HCT116 (cell line): ENCODE measurements around the gene GRK5. TPM values are rescaled to one million over a fixed set of nuclear protein-coding genes. Genes with fewer than 3 reads are reported as not detected.

Source experiments
- ATAC-seq: fragments of 200-7000 bp; cut with Tn5 transposase; 2 replicates; pipeline ENCODE4 v1.9.1; 2020; ENCODE audit warnings: mild to moderate bottlenecking, moderate library complexity
- BruUV-seq: library from RNA; stranded (reverse); fragments of 400-500 nt; replicated peaks from 2 replicates; lab custom pipeline; 2021; lab: Mats Ljungman, UMichigan
- CTCF ChIA-PET: fragments of 300-600 bp; sonication (Branson Sonifier 250); formaldehyde crosslinking; loops from one replicate; lab custom pipeline; 2021; ENCODE audit warnings: antibody characterized with exemption; lab: Charles Lee
- POLR2A ChIA-PET: fragments of 300-600, 350-600 bp; sonication (Branson Sonifier 250); formaldehyde crosslinking; loops from one replicate; lab custom pipeline; 2021; ENCODE audit warnings: antibody characterized with exemption; lab: Charles Lee
- RAD21 ChIA-PET, 2 experiments: fragments of 300-600 bp; sonication (Branson Sonifier 250); formaldehyde crosslinking; loops; one replicate each; lab custom pipeline; 2023; ENCODE audit warnings: low total read pairs in 2 of 2; ENCODE audit not compliant: uncharacterized antibody in 2 of 2, unreplicated experiment in 2 of 2, low non-redundant PET in 1 of 2; lab: Charles Lee
- DNase-seq: peaks from one replicate; pipeline ENCODE4 v3.0.0-alpha.2; 2010; ENCODE audit warnings: low read depth, low spot score
- H2AFZ ChIP-seq: fragments of 200-600 bp; shearing (Covaris generic), sonication (generic); 2 replicates; pipeline ENCODE4 v1.6.1; 2017; ENCODE audit warnings: low read depth, mixed run types, mixed read lengths, antibody characterized with exemption, low read length; ENCODE audit not compliant: poor library complexity, severe bottlenecking
- H3K27ac ChIP-seq: 2 replicates; pipeline ENCODE4 v1.5.1; 2012; ENCODE audit warnings: low read depth, low read length
- H3K27me3 ChIP-seq: fragments of 200-600 bp; sonication (generic); 2 replicates; pipeline ENCODE4 v1.6.1; 2016; ENCODE audit warnings: mixed run types, low read length, mixed read lengths; ENCODE audit not compliant: insufficient read depth
- H3K36me3 ChIP-seq, 2 experiments: fragments of 200-500 bp in 1 of 2; fragments of 200-600 bp in 1 of 2; sonication (Bioruptor generic) in 1 of 2; sonication (generic) in 1 of 2; 2 replicates each; pipeline versions ENCODE4 v1.5.1 to v1.6.1; 2014 to 2016; ENCODE audit warnings: low read length in 2 of 2, inconsistent platforms in 1 of 2, mixed read lengths in 1 of 2, mixed run types in 1 of 2; ENCODE audit not compliant: insufficient read depth in 2 of 2, control insufficient read depth in 1 of 2
- H3K4me1 ChIP-seq, 2 experiments: fragments of 200-600 bp in 1 of 2; sonication (generic) in 1 of 2; 2 replicates each; pipeline versions ENCODE4 v1.5.1 to v1.6.1; 2012 to 2017; ENCODE audit warnings: low read length in 2 of 2, inconsistent platforms in 1 of 2, mild to moderate bottlenecking in 1 of 2, mixed read lengths in 1 of 2, mixed run types in 1 of 2, moderate library complexity in 1 of 2; ENCODE audit not compliant: insufficient read depth in 2 of 2, control insufficient read depth in 1 of 2
- H3K4me2 ChIP-seq: fragments of 200-600 bp; sonication (generic); 2 replicates; pipeline ENCODE4 v1.6.1; 2017; ENCODE audit warnings: mixed run types, low read length, mixed read lengths
- H3K4me3 ChIP-seq, 2 experiments: fragments of 200-600 bp in 1 of 2; sonication (generic) in 1 of 2; replicated peaks in 1 of 2; 2 replicates each; pipeline ENCODE4 v1.5.1; 2011 to 2016; ENCODE audit warnings: low read length in 2 of 2, control low read depth in 1 of 2, low read depth in 1 of 2, mild to moderate bottlenecking in 1 of 2, mixed read lengths in 1 of 2, mixed run types in 1 of 2
- H3K79me2 ChIP-seq: fragments of 200-600 bp; sonication (generic); 2 replicates; pipeline ENCODE4 v1.6.1; 2017; ENCODE audit warnings: mild to moderate bottlenecking, mixed run types, low read length, moderate library complexity, mixed read lengths; ENCODE audit not compliant: insufficient read depth
- H3K9ac ChIP-seq: fragments of 200-600 bp; sonication (generic); 2 replicates; pipeline ENCODE4 v1.6.1; 2016; ENCODE audit warnings: low read length, mixed read lengths
- H3K9me2 ChIP-seq: fragments of 200-600 bp; sonication (generic), shearing (Covaris generic); 2 replicates; pipeline ENCODE4 v1.6.1; 2017; ENCODE audit warnings: mixed run types, mild to moderate bottlenecking, moderate library complexity; ENCODE audit not compliant: insufficient read depth
- H3K9me3 ChIP-seq, 2 experiments: fragments of 200-500 bp in 1 of 2; fragments of 200-600 bp in 1 of 2; sonication (Bioruptor generic) in 1 of 2; sonication (generic) in 1 of 2; 2 replicates each; pipeline ENCODE4 v1.6.1; 2014 to 2017; ENCODE audit warnings: low read length in 2 of 2, mixed read lengths in 2 of 2, inconsistent platforms in 1 of 2, low read depth in 1 of 2, mild to moderate bottlenecking in 1 of 2, mixed run types in 1 of 2, moderate library complexity in 1 of 2; ENCODE audit not compliant: control insufficient read depth in 1 of 2, insufficient read depth in 1 of 2
- H4K20me1 ChIP-seq: fragments of 200-600 bp; sonication (generic), shearing (Covaris generic); 2 replicates; pipeline ENCODE4 v1.6.1; 2017; ENCODE audit warnings: mixed run types, mild to moderate bottlenecking, moderate library complexity; ENCODE audit not compliant: insufficient read depth
- CBX3 ChIP-seq: IDR thresholded peaks from 2 replicates; pipeline ENCODE4 v1.6.1; 2012; ENCODE audit warnings: low read depth
- CEBPB ChIP-seq: IDR thresholded peaks from 2 replicates; pipeline ENCODE4 v1.6.1; 2012; ENCODE audit warnings: low read depth
- EZH2phosphoT487 ChIP-seq: fragments of 200-600 bp; IDR thresholded peaks from 2 replicates; pipeline ENCODE4 v1.6.1; 2018; ENCODE audit warnings: antibody characterized with exemption, borderline replicate concordance
- FOSL1 ChIP-seq: IDR thresholded peaks from 2 replicates; pipeline ENCODE4 v1.6.1; 2012; ENCODE audit warnings: low read depth
- POLR2A ChIP-seq: IDR thresholded peaks from 2 replicates; pipeline ENCODE4 v1.7.0; 2011; ENCODE audit warnings: borderline replicate concordance; ENCODE audit not compliant: insufficient read depth, insufficient read length; ENCODE audit errors: extremely low read depth
- REST ChIP-seq: IDR thresholded peaks from 2 replicates; pipeline ENCODE4 v1.6.1; 2012; ENCODE audit warnings: low read depth
- SRF ChIP-seq: IDR thresholded peaks from 2 replicates; pipeline ENCODE4 v1.6.1; 2012; ENCODE audit warnings: low read depth
- ZNF274 ChIP-seq: fragments of 200-500 bp; sonication (Bioruptor generic); IDR thresholded peaks from 2 replicates; pipeline ENCODE4 v1.6.1; 2014; ENCODE audit warnings: mild to moderate bottlenecking, low read depth, low read length, inconsistent platforms
- intact Hi-C: fragments of 100-400 bp; cut with micrococcal nuclease; formaldehyde crosslinking; loops from 2 replicates; pipeline ENCODE4 v1.10.0; 2022
- total RNA-seq: library from RNA; stranded (reverse); gene quantifications from one replicate; pipeline ENCODE4 v1.2.1, GENCODE V29; 2021; ENCODE audit not compliant: unreplicated experiment

GRK5 gene
- total RNA-seq, 1 experiment from 2014 or later, result 7.3 TPM

GRCh38 chr10:119216127-119216526 lies 8.8 kb downstream of the GRK5 start:
- no peak overlapping the region for H3K9ac ChIP-seq
- H2AFZ ChIP-seq, result no peak overlapping the region
- no peaks in the 10 kb centered on the region for H3K27me3 ChIP-seq
- no TSS peak for BruUV-seq
- DNase-seq, result no peak
- no peaks in the 10 kb centered on the region for H3K9me2 ChIP-seq
- H3K36me3 ChIP-seq, result no peaks in the 10 kb centered on the region
- TF ChIP-seq REST (no peak), CEBPB (no peak), CBX3 (no peak), SRF (no peak), EZH2phosphoT487 (no peak), POLR2A (no peak), FOSL1 (no peak), ZNF274 (no peak)
- H3K4me3 ChIP-seq, result no peak overlapping the region
- no peak for ATAC-seq
- no peak overlapping the region for H3K4me2 ChIP-seq
- CTCF ChIA-PET, result interaction anchor here (1.9 kb wide), 1 partner anchor 9 kb away, joined by 9 read pairs; the partner anchor contains the start of gene GRK5
- intact Hi-C loops, result no loop called here
- H4K20me1 ChIP-seq, result no peaks in the 10 kb centered on the region
- H3K79me2 ChIP-seq, result no peaks in the 10 kb centered on the region
- no peaks in the 10 kb centered on the region for H3K4me1 ChIP-seq
- H3K9me3 ChIP-seq, result no peaks in the 10 kb centered on the region
- RAD21 ChIA-PET, result no interaction called here
- POLR2A ChIA-PET, result interaction anchor here (0.6 kb wide), 1 partner anchor 9 kb away, joined by 3 read pairs; the partner anchor contains the start of gene GRK5
- no peak overlapping the region for H3K27ac ChIP-seq
